G401 (cell line): ENCODE data around the gene MKS1. TPM values are rescaled to one million over a fixed set of nuclear protein-coding genes. Genes with fewer than 3 reads are reported as not detected.

ENCODE experiments used
- DNase-seq: peaks from one replicate; pipeline ENCODE4 v3.0.0-alpha.2; 2015; ENCODE audit warnings: low spot score
- in situ Hi-C: cut with HindIII; loops from 2 replicates; pipeline ENCODE4 v1.10.0; 2016; ENCODE audit warnings: low sequenced_read_pairs, mixed read lengths
- total RNA-seq: library from RNA; depleted of rRNA; stranded (reverse); fragments of >200 nt; shearing (Covaris generic); gene quantifications from 2 replicates; pipeline ENCODE4 v1.2.3, GENCODE V29; 2014

The MKS1 gene
- total RNA-seq, 1 experiment from 2014 or later, result 15.3 TPM

DNA sequence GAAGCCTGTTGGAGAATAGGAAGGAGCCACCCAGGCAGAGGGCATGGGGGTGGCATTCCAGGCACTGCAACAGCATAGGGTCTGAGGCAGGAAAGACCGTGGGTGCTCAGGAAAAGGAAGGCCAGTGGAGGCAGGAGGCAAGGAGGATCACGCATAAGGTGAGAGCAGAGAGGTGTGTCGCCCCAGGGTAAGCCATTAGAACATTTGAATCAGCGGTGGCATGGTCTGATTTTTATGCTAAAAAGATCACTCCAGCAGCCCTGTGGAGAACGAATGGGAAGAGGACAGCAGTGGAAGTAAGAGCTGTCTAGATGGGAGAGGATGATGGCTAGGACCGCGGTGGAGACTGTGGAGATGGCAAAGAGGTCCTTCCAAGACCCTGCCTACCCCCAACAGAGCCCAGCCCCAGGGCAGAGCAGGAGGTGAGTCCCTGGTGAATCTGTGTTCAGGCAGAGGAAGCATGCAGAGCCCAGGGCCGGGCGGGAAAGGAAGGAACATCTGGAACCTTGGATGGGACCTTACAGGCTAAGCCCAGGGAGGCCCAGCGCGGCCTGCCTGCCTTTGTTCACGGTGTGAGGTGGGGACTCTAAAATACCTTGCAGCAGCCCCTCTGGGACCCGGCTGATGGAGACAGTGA lies 27.2 kb upstream of the MKS1 start:
- no peak for DNase-seq
- in situ Hi-C loops, result no loop called here

DNA sequence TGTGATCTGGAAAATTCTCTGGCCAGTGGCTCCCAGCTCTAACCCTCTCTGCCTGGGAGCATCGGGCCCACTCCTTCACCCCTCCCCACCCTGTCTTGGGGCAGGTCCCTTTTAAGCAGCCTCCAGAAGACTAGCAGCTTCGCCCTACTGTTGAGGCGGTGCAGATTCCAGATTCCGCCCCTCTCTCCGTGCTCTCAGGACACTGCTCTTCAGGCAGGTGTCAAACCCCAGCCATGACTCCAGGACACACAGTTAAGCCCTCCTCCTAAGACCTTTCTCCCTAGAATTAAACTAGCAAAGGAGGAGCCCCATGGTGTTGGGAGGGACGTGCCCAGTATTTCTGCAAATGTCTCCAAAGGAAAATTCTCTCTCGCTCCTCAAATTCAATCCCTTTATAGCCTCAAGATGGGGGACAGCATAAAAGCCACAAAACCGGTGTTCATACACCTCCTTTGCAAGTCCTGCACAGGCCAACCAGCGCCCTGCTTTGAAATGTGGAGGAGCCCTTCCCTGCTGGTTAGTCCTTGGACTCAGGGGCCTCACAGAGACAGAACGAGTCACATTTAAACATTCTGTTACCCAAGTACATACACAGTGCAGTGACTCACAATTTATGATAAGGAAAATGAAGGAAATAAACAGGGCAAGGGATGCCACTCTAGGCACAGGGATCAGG lies 26.5 kb upstream of the MKS1 start:
- no peak for DNase-seq
- in situ Hi-C loops, result no loop called here

DNA sequence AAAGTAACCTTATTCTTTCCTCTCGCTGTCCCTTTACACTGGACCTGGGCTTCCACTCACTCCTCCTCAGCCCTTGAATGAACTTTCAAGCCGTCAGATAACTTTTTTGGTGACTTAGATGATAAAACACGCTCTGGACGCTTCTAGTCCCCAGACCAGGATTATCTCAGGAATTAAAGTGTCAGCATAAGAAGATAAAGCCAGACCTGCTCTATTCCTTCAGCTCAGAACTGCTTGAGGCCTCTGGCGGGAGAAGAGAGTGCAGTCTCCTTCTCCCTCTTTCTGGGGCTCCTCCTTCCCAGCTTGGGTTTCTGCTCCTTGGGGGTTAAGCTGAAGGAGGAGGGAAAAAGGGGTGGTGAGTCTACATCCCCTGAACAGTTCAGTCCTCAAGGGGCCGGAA lies 25.9 kb upstream of the MKS1 start:
- in situ Hi-C loops, result no loop called here
- DNase-seq, result no peak

DNA sequence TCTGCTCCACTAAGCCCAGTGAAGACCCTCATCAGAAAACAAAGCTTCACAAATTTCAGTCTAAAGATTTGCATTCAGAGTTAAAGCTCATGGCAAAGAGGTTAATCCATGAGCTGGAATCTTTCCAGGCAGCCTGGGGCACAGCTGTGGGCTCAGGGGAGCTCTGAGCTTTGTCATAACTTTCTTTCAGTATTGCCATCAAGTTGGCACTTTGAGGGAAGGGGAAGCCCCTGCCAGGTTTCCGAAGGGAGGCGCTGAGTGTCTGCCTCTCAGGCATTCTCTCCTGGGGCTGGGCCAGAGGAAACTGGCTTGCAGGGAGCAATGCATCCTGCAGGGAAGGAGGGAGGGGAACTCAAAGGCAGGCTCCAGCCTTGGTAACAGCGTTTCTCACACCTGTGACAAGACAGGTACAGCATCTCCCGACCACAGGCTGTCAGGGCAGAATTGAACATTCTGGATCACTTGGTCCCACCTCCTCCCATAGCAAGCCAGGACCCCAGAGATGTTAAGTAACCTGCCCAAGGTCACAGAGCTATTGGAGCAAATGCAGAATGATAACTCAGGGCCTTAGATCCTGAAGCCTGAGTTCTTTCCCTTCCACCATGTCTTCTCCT lies 23.2 kb upstream of the MKS1 start:
- no peak for DNase-seq
- in situ Hi-C loops, result no loop called here

DNA sequence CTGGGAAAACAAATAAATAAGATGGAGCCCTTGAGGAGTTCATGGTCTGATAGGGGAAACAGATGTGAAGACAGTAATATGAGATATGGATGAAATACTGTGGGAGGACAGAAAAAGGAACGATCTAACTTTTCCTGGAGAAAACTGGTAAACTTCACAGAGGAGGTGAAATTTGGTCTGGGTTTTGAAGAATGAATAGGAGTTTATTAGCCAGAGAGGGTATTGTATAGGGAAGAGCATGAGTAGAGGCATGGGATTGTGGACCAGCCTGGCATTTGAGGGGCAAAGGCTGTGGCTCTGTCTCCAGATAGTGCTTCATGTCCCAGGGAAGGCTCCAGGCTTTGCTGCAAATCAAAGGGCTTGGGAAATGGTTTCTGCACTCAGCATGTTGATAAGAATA lies 20.9 kb upstream of the MKS1 start:
- in situ Hi-C loops, result no loop called here
- no peak for DNase-seq

DNA sequence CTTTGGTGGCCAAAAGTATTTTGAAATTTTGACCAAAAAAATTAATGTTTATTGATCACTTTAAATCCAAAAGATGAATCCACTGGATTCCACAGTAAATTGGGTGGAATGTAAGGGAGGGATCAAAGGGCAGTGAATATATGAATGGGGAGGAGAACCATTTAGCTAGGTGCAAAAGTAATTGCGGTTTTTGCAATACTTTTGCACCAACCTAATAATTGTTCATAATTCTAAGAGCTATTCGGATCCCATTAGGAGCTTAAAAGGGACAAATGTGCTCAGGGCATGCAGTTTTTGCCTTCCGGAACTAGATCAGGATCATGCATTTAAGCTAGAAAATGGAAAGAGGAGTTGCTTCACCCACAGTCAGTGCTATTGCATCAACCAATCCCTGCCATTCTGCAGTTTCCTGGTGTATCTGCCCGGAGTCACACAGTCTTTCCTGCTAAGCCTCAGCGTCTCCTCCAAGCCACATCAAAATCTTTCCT lies 19.1 kb upstream of the MKS1 start, which contains the start of gene LPO:
TSS of gene LPO (plus strand) at position 438 of the 488 bp plus-strand sequence. CDS start 4,396 bp downstream, outside the sequence.
- in situ Hi-C loops, result no loop called here
- no peak for DNase-seq

DNA sequence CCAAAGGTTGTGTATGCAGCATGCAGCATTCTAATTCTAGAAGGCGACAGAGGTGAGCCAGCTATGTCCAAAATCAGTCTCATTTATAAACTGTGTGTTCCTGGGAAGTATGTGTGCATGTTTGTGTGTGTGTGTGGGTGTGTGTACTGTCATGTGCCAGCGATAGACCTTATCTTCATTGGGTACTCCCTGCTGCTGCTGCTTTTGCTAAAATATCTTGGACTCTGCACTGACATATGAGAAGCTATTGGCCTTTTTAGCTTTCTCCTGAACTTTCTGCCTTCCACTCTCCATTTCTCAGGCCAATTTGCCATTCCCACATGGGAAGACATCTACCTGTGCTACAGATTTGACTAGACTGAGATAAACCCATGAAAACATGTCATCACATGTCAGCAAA lies 17.3 kb upstream of the MKS1 start:
- in situ Hi-C loops, result no loop called here
- no peak for DNase-seq

DNA sequence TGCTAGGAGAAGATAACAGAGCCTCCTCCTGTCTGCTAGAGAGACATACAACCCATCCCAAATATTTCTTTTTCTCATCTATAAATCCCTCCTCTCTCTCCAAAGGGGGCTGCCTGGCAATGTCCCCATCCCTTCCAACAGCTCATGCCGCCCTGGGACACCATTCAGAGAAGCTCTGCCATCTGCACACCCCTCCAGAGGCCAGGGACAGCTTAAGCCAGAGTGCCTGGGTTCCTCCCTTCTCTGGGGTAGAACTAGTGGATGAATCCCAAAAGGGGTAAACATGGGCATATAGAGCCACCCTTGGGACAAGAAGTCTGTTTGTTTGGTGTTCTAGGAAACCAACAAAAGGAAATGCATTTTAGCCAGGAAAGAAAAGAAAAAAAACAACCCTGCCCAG lies 16.8 kb upstream of the MKS1 start:
- DNase-seq, result no peak
- in situ Hi-C loops, result no loop called here

DNA sequence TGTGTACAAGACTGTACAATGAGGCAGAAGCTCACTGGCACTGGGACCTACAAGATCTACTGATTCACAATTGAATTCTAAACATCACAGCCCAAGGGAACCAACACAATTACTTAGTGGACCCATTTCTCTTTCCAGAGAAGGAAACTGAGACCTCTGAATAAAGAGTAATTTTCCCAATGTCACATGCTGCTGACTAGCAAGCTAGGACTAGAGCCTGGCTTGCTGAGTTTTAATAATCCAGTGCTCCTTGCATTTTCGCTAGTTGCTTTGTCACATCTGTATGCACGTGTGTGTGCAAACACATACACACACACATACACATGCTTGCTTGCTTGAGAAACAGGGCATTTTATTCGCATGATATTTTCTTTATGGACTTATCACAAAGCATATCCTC lies 15.5 kb upstream of the MKS1 start:
- no peak for DNase-seq
- in situ Hi-C loops, result no loop called here

DNA sequence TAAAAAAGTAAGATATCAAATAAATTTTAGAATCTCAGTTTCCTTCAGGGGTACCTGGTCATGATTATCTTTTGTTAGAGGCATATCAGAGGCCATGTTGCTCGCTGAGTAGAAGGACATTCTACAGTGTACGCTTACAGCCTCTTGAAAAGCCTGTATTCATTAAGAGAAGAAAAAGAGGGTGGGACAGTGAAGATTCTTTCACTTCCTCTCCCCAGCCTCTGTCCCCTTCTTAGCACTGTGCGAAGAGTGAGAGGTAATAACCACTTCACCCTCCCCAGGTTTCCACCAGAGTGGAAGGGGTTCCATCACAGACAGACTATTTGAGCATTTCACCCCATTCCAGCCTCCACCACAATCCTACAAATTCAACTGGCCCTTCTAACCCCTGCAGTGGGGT lies 14.5 kb upstream of the MKS1 start:
- in situ Hi-C loops, result no loop called here
- DNase-seq, result no peak

DNA sequence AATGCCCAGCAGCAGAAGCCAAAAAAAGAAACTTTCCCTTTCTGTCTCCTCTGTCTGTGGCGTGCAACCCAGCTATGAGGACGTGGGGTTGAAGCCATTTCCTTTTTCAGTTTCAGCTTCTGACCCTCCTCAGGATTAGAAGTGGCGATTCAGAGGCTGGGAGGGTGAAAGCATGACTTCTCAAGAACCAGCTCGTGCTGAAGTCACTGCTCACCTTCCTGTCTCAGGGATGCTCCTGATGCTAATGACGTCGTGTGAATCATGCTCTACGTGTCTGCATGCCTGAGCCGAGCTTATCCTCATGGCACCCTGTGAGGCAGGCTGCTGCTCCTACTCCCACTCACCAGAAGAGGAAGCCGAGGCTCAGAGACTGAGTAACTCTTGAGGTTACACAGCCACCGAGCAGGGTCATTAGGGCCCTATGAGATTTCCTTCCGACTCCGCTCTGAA lies 13.7 kb upstream of the MKS1 start:
- no peak for DNase-seq
- in situ Hi-C loops, result no loop called here

DNA sequence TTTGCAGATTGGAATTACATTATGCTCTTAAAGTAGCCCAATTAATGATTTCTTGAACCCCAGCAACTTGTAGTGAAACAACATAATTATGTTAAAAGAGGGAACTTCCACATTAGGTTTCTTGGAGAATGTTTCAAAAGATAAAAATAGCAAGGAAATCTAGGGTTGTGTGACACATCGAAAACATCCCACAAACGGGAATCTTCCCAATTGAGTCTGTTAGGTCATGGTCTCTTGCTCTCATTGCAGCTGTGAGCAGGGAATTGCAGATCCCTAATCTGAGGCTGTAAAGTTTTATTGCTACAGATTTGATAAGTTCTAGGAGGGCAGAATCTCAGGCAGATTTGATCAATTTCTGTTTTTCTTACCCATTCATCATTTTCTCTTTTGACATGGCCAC lies 12.6 kb upstream of the MKS1 start:
- no peak for DNase-seq
- in situ Hi-C loops, result no loop called here

DNA sequence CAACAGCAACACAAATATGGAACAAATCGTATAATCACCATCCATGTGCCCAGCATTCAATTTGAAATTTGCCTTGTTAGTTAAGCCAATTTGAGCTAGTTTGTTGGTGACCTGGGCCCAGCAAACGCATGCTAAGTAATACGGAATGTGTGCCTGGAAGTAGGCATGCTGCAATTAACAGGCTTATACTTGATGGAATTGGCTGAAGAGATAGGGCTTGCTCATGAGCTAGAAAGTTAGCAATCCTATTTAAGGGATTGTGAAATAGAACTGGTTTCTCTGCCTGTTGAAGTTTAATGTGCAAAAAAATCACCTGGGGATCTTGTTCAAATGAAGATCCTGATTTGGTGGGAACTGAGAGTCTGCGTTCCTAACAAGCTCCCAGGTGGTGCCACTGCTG lies 10.8 kb upstream of the MKS1 start:
- DNase-seq, result no peak
- in situ Hi-C loops, result no loop called here

DNA sequence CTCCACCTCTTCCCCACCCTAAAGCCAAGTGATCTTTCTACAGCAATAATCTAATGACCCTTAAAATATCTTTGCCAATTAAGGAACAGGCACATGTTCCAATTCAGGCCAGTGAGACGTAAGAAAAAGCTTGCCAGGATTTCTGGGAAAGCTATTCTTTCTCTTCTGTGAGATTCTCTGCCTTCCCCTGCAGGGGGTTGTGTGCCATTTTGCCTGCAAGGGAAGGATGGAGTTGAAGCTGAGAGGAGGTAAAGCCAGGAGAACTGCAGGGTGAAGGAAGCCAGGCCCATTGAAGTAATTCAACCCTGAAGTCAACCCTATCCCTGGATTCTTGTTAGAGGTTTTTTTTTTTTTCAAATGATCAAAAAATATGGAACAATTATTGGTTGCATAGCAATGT lies 10.3 kb upstream of the MKS1 start:
- in situ Hi-C loops, result no loop called here
- DNase-seq, result no peak

DNA sequence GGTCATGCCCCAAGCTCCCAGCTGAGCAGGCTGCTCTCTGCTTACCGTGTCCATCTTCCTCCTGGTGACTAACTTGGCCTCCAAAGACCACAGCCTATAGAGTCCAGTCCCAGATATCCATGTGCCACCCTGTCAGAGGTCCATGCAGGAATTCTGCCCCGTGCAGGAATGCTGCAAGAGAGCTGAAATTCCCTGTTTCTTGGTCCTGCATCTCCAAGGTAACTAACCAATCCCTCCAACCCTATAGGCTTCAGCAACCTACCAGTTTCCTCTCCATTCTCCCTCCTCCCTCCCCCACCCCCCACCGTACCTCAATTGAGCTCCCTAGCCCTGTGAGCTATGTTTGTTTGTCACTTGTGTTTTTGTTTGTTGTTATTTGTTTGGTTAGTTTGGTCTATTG lies 9.6 kb upstream of the MKS1 start:
- in situ Hi-C loops, result no loop called here
- DNase-seq, result no peak

DNA sequence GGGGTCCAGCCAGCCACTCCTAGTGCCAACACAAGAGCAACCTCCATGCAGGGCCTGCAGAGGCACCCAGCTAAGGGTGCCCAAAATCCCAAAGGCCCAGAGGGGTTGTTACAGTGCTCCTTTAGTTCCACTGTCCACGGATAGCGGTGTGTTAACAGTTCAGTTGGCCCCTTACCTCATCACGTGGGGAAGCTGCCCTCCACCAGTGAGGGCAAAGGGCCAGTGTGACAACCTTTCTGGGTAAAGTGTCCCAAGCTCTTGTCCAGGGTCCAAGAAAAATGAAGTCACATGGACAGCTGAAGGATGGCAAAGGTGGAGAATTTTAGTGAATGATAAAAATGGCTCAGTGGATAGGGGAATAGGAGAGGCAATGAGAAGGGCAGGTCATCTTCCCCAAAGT lies 8.7 kb upstream of the MKS1 start:
- in situ Hi-C loops, result no loop called here
- no peak for DNase-seq

DNA sequence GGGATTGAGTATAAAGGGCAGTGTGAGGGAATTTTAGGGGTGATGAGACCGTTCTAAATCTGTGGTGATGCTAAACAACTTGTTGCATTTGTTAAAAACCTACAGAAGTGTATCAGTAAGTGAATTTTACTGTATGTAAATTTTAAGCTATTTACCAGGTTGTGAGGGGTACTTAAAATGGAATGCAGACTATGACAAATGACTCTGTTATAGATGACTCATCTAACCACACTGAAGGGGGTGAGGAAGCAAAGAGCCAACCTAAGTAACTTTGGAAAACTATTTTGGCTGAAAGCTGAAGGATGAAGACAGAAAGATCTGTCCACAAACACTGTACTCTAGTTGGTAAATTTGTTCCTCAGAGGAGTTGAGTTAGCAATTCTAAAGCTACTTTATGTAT lies 5.3 kb upstream of the MKS1 start:
- in situ Hi-C loops, result no loop called here
- DNase-seq, result no peak

DNA sequence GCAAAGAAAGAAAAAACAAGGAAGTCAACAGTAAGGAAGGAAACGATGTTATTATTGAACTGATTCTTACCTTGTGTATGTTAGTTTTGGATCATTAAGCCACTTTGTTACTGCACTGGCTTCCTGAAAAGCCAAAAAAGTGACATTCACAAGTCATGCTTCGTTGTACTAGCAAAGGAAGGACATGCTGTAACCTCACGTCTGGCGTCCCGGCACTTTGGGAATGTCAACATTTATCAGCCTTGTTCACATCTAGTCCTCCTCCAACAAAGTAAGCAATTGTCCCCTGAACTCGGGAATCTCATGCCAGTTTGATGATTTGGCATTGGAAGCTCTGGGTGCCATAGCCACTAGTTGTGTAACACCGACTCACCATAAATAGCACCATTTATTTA lies 731 bp upstream of the MKS1 start:
- in situ Hi-C loops, result no loop called here
- no peak for DNase-seq

DNA sequence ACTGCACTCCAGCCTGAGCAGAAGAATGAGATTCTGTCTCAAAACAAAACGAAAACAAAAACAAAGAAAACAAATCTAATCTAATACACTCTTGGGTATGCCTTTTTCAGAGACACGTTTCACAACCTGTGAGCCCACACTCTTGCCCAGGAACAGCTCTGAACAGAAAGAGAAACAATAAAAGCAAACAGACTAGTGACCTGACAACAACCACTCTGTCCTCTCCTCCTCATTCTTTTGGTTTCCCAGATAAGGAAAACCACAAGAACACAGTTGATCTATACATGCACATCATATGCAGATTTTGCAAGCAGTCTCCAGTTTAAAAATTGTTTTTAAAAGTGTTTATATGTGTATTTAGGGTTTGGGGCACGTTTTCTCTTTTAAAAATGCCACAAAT lies 1.3 kb downstream of the MKS1 start:
- DNase-seq, result no peak
- in situ Hi-C loops, result no loop called here

DNA sequence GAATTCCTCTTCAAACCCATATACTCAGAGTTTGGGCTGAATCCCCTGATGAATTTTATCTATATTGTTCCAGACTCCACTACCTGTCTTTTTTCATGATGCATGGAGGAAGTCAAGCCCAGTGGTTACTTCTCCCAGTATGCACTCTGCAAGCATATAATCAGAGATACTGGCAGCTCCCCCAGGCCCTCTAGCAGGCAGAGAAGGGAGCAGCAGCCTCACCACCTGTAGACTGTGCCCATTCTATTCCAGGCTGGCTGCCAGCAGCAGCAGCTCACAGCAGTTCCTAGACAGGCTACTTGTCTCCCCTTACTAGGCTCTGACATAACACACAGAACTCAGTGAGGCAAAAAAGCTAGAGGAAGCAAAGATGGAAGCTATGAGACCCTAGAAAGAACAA lies 3.4 kb downstream of the MKS1 start:
- in situ Hi-C loops, result no loop called here
- DNase-seq, result peak; percentile 17

DNA sequence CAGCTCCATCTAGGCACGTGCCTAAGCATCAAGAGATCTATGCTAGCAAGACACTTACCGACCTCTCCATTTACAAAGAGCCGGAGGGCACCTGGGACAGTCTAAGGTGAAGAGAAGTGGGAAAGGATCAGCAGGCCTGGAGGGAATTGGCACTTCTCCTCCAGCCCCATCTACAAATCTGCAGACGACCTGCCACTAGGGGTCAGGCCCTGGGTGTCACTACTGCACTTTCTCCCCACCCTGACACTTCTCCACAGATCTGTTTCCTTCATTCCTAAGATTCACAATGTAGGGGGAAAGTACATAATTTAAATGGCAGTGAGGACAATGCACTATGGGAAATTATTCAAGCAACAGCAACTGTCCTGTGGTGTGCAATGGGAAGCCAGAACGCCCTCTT lies 8.1 kb downstream of the MKS1 start:
- DNase-seq, result no peak
- in situ Hi-C loops, result no loop called here
